ENCODE measurements around the gene ZNF536.
"Not testable (repeated sequence)": the region's sequence is repeated elsewhere in the genome, so short reads cannot be mapped to it uniquely, and the experiment has no call there.

ZNF536 gene

GRCh38 chr19:30446120-30446519 lies 73.9 kb downstream of the ZNF536 start:
- DNase-seq (ENCODE audit: low read depth in 2 of 2) = not testable (repeated sequence)

- DNase-seq (ENCODE audit: low read depth in 2 of 2) = no peak
Measured at GRCh38 chr19:30446850-30447552, 74.8 kb downstream of the ZNF536 start.

GRCh38 chr19:30447553-30447870 lies 75.3 kb downstream of the ZNF536 start:
- DNase-seq (ENCODE audit: low read depth in 2 of 2) = no peak

GRCh38 chr19:30448386-30449077 lies 76.3 kb downstream of the ZNF536 start:
- DNase-seq (ENCODE audit: low read depth in 2 of 2) = no peak

- no peak for DNase-seq (ENCODE audit: low read depth in 2 of 2)
Measured at GRCh38 chr19:30449078-30449590, 77.0 kb downstream of the ZNF536 start.

GRCh38 chr19:30449673-30450072 lies 77.5 kb downstream of the ZNF536 start:
- no peak for DNase-seq (ENCODE audit: low read depth in 2 of 2)

GRCh38 chr19:30450100-30450499 lies 77.9 kb downstream of the ZNF536 start:
- no peak for DNase-seq (ENCODE audit: low read depth in 2 of 2)

- DNase-seq (ENCODE audit: low read depth in 2 of 2) = no peak
Measured at GRCh38 chr19:30450835-30451321, 78.7 kb downstream of the ZNF536 start.

GRCh38 chr19:30452931-30453330 lies 80.7 kb downstream of the ZNF536 start:
- no peak for DNase-seq (ENCODE audit: low read depth in 2 of 2)

- no peak for DNase-seq (ENCODE audit: low read depth in 2 of 2)
Measured at GRCh38 chr19:30453743-30454142, 81.6 kb downstream of the ZNF536 start.

- DNase-seq (ENCODE audit: low read depth in 2 of 2) = no peak
Measured at GRCh38 chr19:30455881-30456280, 83.7 kb downstream of the ZNF536 start.

GRCh38 chr19:30457484-30457883 lies 85.3 kb downstream of the ZNF536 start:
- DNase-seq (ENCODE audit: low read depth in 2 of 2) = no peak

- DNase-seq (ENCODE audit: low read depth in 2 of 2) = no peak
Measured at GRCh38 chr19:30459859-30460258, 87.7 kb downstream of the ZNF536 start.

GRCh38 chr19:30464162-30464561 lies 92.0 kb downstream of the ZNF536 start:
- DNase-seq (ENCODE audit: low read depth in 2 of 2) = no peak

- DNase-seq (ENCODE audit: low read depth in 2 of 2) = not testable (repeated sequence)
Measured at GRCh38 chr19:30466598-30466997, 94.4 kb downstream of the ZNF536 start.

- no peak for DNase-seq (ENCODE audit: low read depth in 2 of 2)
Measured at GRCh38 chr19:30467239-30467638, 95.1 kb downstream of the ZNF536 start.

- DNase-seq (ENCODE audit: low read depth in 2 of 2) = no peak
Measured at GRCh38 chr19:30469774-30470173, 97.6 kb downstream of the ZNF536 start.

GRCh38 chr19:30471441-30471840 lies 99.3 kb downstream of the ZNF536 start:
- DNase-seq (ENCODE audit: low read depth in 2 of 2) = no peak

- DNase-seq (ENCODE audit: low read depth in 2 of 2) = no peak
Measured at GRCh38 chr19:30473334-30473867, 101.2 kb downstream of the ZNF536 start.

- DNase-seq (ENCODE audit: low read depth in 2 of 2) = no peak
Measured at GRCh38 chr19:30476997-30477396, 104.8 kb downstream of the ZNF536 start.

- DNase-seq (ENCODE audit: low read depth in 2 of 2) = no peak
Measured at GRCh38 chr19:30479231-30479630, 107.0 kb downstream of the ZNF536 start.

- no peak for DNase-seq (ENCODE audit: low read depth in 2 of 2)
Measured at GRCh38 chr19:30480097-30480496, 107.9 kb downstream of the ZNF536 start.

- no peak for DNase-seq (ENCODE audit: low read depth in 2 of 2)
Measured at GRCh38 chr19:30481063-30481462, 108.9 kb downstream of the ZNF536 start.

Measured in stimulated activated CD4-positive, alpha-beta T cell treated with anti-CD3 and anti-CD28 coated beads, Interleukin-12 subunit alpha, Interleukin-12 subunit beta, amount 100 ng/mL, for 24 hours (primary cell).